ENCODE measurements around the gene GRIK1. TPM values are rescaled to one million over a fixed set of nuclear protein-coding genes. Genes with fewer than 3 reads are reported as not detected.

Gene GRIK1
- polyA plus RNA-seq, 1 donor from 2014 or later = 8.7 TPM

- Histone ChIP-seq H3K9me2 (ENCODE audit: insufficient read depth, low read length) (no peaks in the 10 kb centered on the region), H3K27me3 (ENCODE audit: insufficient read depth, low read depth, low read length) (no peaks in the 10 kb centered on the region), H3K9ac (ENCODE audit: low read length) (no peak overlapping the region), H3K9me3 (ENCODE audit: low read length) (no peaks in the 10 kb centered on the region), H3K27ac (ENCODE audit: low read length) (no peak overlapping the region), H3K4me2 (ENCODE audit: low read length) (no peak overlapping the region), H4K20me1 (ENCODE audit: insufficient read depth) (no peaks in the 10 kb centered on the region), H2AFZ (ENCODE audit: low read depth, low read length) (no peak overlapping the region), H3K4me3 (ENCODE audit: low read length) (no peak overlapping the region), H3F3A (ENCODE audit: insufficient read depth, low read length, poor library complexity, severe bottlenecking) (no peaks in the 10 kb centered on the region), H3K79me2 (replicated peaks; ENCODE audit: insufficient read depth, low read length) (no peaks in the 10 kb centered on the region), H3K36me3 (ENCODE audit: insufficient read depth, low read length) (no peaks in the 10 kb centered on the region)
- TF ChIP-seq SMC3 (conservative IDR thresholded peaks at IDR 0.05; ENCODE audit: poor library complexity) (no peak), EZH2 (IDR thresholded peaks at IDR 0.05; ENCODE audit: borderline replicate concordance, insufficient read depth, low read length, poor library complexity, severe bottlenecking) (no peak), CTCF (IDR thresholded peaks at IDR 0.05; ENCODE audit: poor library complexity, severe bottlenecking) (no peak), EP300 (conservative IDR thresholded peaks at IDR 0.05; ENCODE audit: poor library complexity, severe bottlenecking) (no peak), MXI1 (conservative IDR thresholded peaks at IDR 0.05; ENCODE audit: poor library complexity, severe bottlenecking) (no peak), POLR2AphosphoS5 (IDR thresholded peaks at IDR 0.05) (no peak), TAF1 (IDR thresholded peaks at IDR 0.05; ENCODE audit: low read depth) (no peak), RAD21 (conservative IDR thresholded peaks at IDR 0.05) (no peak)
Observed at GRCh38 chr21:29634418-29634817, 305.4 kb downstream of the GRIK1 start.

- H3K27me3 ChIP-seq (ENCODE audit: insufficient read depth, low read depth, low read length) = no peaks in the 10 kb centered on the region
- no peaks in the 10 kb centered on the region for H3K9me3 ChIP-seq (ENCODE audit: low read length)
- no peak overlapping the region for H3K4me2 ChIP-seq (ENCODE audit: low read length)
- TF ChIP-seq, protein P1, sequence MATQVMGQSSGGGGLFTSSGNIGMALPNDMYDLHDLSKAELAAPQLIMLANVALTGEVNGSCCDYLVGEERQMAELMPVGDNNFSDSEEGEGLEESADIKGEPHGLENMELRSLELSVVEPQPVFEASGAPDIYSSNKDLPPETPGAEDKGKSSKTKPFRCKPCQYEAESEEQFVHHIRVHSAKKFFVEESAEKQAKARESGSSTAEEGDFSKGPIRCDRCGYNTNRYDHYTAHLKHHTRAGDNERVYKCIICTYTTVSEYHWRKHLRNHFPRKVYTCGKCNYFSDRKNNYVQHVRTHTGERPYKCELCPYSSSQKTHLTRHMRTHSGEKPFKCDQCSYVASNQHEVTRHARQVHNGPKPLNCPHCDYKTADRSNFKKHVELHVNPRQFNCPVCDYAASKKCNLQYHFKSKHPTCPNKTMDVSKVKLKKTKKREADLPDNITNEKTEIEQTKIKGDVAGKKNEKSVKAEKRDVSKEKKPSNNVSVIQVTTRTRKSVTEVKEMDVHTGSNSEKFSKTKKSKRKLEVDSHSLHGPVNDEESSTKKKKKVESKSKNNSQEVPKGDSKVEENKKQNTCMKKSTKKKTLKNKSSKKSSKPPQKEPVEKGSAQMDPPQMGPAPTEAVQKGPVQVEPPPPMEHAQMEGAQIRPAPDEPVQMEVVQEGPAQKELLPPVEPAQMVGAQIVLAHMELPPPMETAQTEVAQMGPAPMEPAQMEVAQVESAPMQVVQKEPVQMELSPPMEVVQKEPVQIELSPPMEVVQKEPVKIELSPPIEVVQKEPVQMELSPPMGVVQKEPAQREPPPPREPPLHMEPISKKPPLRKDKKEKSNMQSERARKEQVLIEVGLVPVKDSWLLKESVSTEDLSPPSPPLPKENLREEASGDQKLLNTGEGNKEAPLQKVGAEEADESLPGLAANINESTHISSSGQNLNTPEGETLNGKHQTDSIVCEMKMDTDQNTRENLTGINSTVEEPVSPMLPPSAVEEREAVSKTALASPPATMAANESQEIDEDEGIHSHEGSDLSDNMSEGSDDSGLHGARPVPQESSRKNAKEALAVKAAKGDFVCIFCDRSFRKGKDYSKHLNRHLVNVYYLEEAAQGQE (IDR thresholded peaks at IDR 0.05; ENCODE audit: borderline replicate concordance) = no peak
- TF ChIP-seq POLR2AphosphoS5 (IDR thresholded peaks at IDR 0.05) (no peak), RAD21 (conservative IDR thresholded peaks at IDR 0.05) (no peak), CTCF (IDR thresholded peaks at IDR 0.05; ENCODE audit: poor library complexity, severe bottlenecking) (no peak), MXI1 (conservative IDR thresholded peaks at IDR 0.05; ENCODE audit: poor library complexity, severe bottlenecking) (no peak), TAF1 (IDR thresholded peaks at IDR 0.05; ENCODE audit: low read depth) (no peak)
- no peaks in the 10 kb centered on the region for H3K36me3 ChIP-seq (ENCODE audit: insufficient read depth, low read length)
- H3K9me2 ChIP-seq (ENCODE audit: insufficient read depth, low read length) = no peaks in the 10 kb centered on the region
- H3K79me2 ChIP-seq (replicated peaks; ENCODE audit: insufficient read depth, low read length) = no peaks in the 10 kb centered on the region
- H4K20me1 ChIP-seq (ENCODE audit: insufficient read depth) = no peaks in the 10 kb centered on the region
- no peak overlapping the region for H3K4me3 ChIP-seq (ENCODE audit: low read length)
- no peak overlapping the region for H3K27ac ChIP-seq (ENCODE audit: low read length)
- H2AFZ ChIP-seq (ENCODE audit: low read depth, low read length) = no peak overlapping the region
- no peaks in the 10 kb centered on the region for H3F3A ChIP-seq (ENCODE audit: insufficient read depth, low read length, poor library complexity, severe bottlenecking)
- no peak overlapping the region for H3K9ac ChIP-seq (ENCODE audit: low read length)
Observed at GRCh38 chr21:29633756-29634155, 306.0 kb downstream of the GRIK1 start.
